Erythroblast (primary cell): ENCODE data around the gene TADA2A.

Experiments
- GATA1 ChIP-seq: IDR thresholded peaks from 2 replicates; pipeline ENCODE4 v1.6.1; 2011; ENCODE audit warnings: low read depth, mild to moderate bottlenecking, control low read depth, low read length, moderate library complexity
- POLR2A ChIP-seq: IDR thresholded peaks from 2 replicates; pipeline ENCODE4 v1.6.1; 2011; ENCODE audit warnings: mild to moderate bottlenecking, low read length

DNA sequence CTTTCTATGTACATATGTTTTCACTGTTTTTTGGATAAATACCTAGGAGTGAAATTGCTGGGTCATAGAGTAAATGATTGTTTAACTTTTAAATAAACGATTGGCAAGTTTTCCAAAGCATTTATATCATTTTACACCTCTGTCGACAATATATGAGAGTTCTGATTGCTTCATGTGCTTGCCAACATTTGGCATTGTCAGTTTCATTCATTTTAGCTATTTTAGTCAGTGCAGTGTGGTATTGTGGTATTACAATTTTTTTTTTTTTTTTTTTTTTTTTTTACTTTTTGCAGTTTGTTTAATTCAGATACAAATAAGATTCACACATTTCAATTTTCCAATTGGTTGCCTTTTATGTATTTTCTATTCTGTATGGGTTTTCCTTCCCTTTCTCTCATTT lies 26.0 kb downstream of the TADA2A start:
- no peak for TF ChIP-seq POLR2A
- no peak for TF ChIP-seq GATA1
